SU-DHL-6 (cell line): Measurements from ENCODE around the gene RNF2.

ENCODE experiments used
- EZH2phosphoT487 ChIP-seq: fragments of 200-600 bp; sonication (generic), shearing (Covaris generic); conservative IDR thresholded peaks from 2 replicates; pipeline ENCODE4 v1.6.1; 2018; ENCODE audit warnings: mild to moderate bottlenecking, antibody characterized with exemption, low read length, moderate library complexity, mixed read lengths
- TF ChIP-seq, protein P1 (sequence below): fragments of 200-600 bp; sonication (generic); IDR thresholded peaks from one replicate; pipeline ENCODE4 v1.5.1; 2017; ENCODE audit warnings: antibody characterized with exemption, mild to moderate bottlenecking, low read length, moderate library complexity; ENCODE audit not compliant: insufficient read depth, poor library complexity, severe bottlenecking

DNA sequence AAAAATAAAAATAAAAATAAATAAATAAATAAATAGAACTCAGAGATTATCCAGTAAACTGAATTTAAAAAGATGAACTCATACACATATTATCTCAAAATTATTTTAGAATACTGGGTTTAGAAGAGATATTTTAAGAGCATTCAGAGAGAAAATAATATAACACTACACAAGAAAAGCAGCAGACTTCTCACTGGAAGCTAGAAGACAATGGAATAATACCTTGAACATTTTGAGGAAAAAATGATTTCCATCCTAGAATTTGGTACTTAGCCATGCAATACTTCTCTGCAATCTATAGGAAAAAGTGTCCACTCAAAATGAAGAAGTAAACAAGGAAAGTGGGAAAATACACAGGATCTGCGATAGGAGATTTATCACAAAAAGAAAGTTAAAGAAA is 87.2 kb downstream of the RNF2 start:
- TF ChIP-seq, protein P1, sequence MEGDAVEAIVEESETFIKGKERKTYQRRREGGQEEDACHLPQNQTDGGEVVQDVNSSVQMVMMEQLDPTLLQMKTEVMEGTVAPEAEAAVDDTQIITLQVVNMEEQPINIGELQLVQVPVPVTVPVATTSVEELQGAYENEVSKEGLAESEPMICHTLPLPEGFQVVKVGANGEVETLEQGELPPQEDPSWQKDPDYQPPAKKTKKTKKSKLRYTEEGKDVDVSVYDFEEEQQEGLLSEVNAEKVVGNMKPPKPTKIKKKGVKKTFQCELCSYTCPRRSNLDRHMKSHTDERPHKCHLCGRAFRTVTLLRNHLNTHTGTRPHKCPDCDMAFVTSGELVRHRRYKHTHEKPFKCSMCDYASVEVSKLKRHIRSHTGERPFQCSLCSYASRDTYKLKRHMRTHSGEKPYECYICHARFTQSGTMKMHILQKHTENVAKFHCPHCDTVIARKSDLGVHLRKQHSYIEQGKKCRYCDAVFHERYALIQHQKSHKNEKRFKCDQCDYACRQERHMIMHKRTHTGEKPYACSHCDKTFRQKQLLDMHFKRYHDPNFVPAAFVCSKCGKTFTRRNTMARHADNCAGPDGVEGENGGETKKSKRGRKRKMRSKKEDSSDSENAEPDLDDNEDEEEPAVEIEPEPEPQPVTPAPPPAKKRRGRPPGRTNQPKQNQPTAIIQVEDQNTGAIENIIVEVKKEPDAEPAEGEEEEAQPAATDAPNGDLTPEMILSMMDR, result no peak
- no peak for TF ChIP-seq EZH2phosphoT487
